ENCODE results near the gene ALG14. TPM values are rescaled to one million over a fixed set of nuclear protein-coding genes. Genes with fewer than 3 reads are reported as not detected.

The ALG14 gene
- polyA plus RNA-seq, 1 donor from 2014 or later, result 2.6 TPM

DNA sequence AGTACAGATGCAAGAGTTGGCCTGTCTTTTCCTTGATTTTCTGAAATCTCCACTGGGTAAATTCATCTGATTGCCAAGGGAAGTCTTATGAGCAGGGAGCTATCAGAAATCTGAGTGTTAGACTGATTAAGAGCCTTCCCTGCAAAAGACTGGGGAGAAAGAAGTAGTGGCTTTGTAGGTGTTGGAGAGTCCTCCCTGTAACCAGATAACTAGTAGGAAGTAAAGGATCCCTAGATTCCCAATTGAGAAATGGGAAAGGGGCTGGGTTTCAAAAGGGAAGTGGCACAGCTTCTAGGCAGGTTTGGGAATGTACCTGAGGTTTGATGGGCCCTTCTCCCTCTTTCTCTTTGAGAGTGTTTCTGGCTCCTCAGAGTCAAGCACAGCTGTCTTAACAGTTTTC is 46.5 kb upstream of the ALG14 start:
- Histone ChIP-seq H3K79me2 (replicated peaks; ENCODE audit: insufficient read depth, low read length) (no peaks in the 10 kb centered on the region), H3K9ac (ENCODE audit: low read length) (no peak overlapping the region), H4K20me1 (ENCODE audit: insufficient read depth) (no peaks in the 10 kb centered on the region), H3K36me3 (ENCODE audit: insufficient read depth, low read length) (no peaks in the 10 kb centered on the region), H3F3A (ENCODE audit: insufficient read depth, low read length, poor library complexity, severe bottlenecking) (peaks cover 5% of the 10 kb centered on the region), H3K9me2 (ENCODE audit: insufficient read depth, low read length) (no peaks in the 10 kb centered on the region), H3K27me3 (ENCODE audit: insufficient read depth, low read depth, low read length) (peaks cover 5% of the 10 kb centered on the region), H3K4me3 (ENCODE audit: low read length) (no peak overlapping the region), H3K9me3 (ENCODE audit: low read length) (no peaks in the 10 kb centered on the region), H2AFZ (ENCODE audit: low read depth, low read length) (no peak overlapping the region), H3K4me2 (ENCODE audit: low read length) (no peak overlapping the region), H3K27ac (ENCODE audit: low read length) (no peak overlapping the region)
- TF ChIP-seq EP300 (conservative IDR thresholded peaks at IDR 0.05; ENCODE audit: poor library complexity, severe bottlenecking), result no peak
- no peak for TF ChIP-seq CTCF (IDR thresholded peaks at IDR 0.05; ENCODE audit: poor library complexity, severe bottlenecking)
- no peak for TF ChIP-seq TAF1 (IDR thresholded peaks at IDR 0.05; ENCODE audit: low read depth)
- no peak for TF ChIP-seq EZH2 (IDR thresholded peaks at IDR 0.05; ENCODE audit: borderline replicate concordance, insufficient read depth, low read length, poor library complexity, severe bottlenecking)
- no peak for TF ChIP-seq MXI1 (conservative IDR thresholded peaks at IDR 0.05; ENCODE audit: poor library complexity, severe bottlenecking)
- no peak for TF ChIP-seq RAD21 (conservative IDR thresholded peaks at IDR 0.05)
- TF ChIP-seq, protein P1, sequence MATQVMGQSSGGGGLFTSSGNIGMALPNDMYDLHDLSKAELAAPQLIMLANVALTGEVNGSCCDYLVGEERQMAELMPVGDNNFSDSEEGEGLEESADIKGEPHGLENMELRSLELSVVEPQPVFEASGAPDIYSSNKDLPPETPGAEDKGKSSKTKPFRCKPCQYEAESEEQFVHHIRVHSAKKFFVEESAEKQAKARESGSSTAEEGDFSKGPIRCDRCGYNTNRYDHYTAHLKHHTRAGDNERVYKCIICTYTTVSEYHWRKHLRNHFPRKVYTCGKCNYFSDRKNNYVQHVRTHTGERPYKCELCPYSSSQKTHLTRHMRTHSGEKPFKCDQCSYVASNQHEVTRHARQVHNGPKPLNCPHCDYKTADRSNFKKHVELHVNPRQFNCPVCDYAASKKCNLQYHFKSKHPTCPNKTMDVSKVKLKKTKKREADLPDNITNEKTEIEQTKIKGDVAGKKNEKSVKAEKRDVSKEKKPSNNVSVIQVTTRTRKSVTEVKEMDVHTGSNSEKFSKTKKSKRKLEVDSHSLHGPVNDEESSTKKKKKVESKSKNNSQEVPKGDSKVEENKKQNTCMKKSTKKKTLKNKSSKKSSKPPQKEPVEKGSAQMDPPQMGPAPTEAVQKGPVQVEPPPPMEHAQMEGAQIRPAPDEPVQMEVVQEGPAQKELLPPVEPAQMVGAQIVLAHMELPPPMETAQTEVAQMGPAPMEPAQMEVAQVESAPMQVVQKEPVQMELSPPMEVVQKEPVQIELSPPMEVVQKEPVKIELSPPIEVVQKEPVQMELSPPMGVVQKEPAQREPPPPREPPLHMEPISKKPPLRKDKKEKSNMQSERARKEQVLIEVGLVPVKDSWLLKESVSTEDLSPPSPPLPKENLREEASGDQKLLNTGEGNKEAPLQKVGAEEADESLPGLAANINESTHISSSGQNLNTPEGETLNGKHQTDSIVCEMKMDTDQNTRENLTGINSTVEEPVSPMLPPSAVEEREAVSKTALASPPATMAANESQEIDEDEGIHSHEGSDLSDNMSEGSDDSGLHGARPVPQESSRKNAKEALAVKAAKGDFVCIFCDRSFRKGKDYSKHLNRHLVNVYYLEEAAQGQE (IDR thresholded peaks at IDR 0.05; ENCODE audit: borderline replicate concordance), result no peak
- no peak for TF ChIP-seq SMC3 (conservative IDR thresholded peaks at IDR 0.05; ENCODE audit: poor library complexity)
- no peak for TF ChIP-seq POLR2AphosphoS5 (IDR thresholded peaks at IDR 0.05)

DNA sequence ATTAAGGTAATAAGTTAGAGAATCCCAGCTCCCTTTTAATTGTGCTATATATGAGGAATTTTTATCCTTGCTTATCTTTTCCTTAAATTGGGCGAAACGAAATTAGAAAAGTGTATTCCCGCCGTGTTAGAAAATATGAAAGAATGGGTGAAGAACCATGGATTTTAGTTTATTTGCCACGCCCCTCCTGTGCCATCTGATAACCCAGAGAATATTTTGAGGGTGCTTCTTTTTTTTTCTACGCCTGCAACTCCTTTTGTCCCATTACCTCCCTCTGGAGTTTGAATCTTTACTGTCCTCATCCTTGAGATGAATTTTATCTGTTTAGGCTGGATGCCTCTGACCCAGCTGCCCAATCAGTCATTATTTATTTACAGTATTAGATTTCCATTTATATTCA is 46.0 kb upstream of the ALG14 start:
- TF ChIP-seq POLR2AphosphoS5 (IDR thresholded peaks at IDR 0.05) (no peak), MXI1 (conservative IDR thresholded peaks at IDR 0.05; ENCODE audit: poor library complexity, severe bottlenecking) (no peak), CTCF (IDR thresholded peaks at IDR 0.05; ENCODE audit: poor library complexity, severe bottlenecking) (no peak), TAF1 (IDR thresholded peaks at IDR 0.05; ENCODE audit: low read depth) (no peak), RAD21 (conservative IDR thresholded peaks at IDR 0.05) (no peak), SMC3 (conservative IDR thresholded peaks at IDR 0.05; ENCODE audit: poor library complexity) (no peak), EZH2 (IDR thresholded peaks at IDR 0.05; ENCODE audit: borderline replicate concordance, insufficient read depth, low read length, poor library complexity, severe bottlenecking) (no peak), EP300 (conservative IDR thresholded peaks at IDR 0.05; ENCODE audit: poor library complexity, severe bottlenecking) (no peak)
- TF ChIP-seq, protein P1 (IDR thresholded peaks at IDR 0.05; ENCODE audit: borderline replicate concordance), result no peak

More for the DNA sequence above, 46.0 kb upstream of the ALG14 start:
- no peak overlapping the region for H3K4me3 ChIP-seq (ENCODE audit: low read length)
- H3K79me2 ChIP-seq (replicated peaks; ENCODE audit: insufficient read depth, low read length), result no peaks in the 10 kb centered on the region
- no peaks in the 10 kb centered on the region for H3K9me3 ChIP-seq (ENCODE audit: low read length)
- no peaks in the 10 kb centered on the region for H3K9me2 ChIP-seq (ENCODE audit: insufficient read depth, low read length)
- peaks cover 5% of the 10 kb centered on the region for H3F3A ChIP-seq (ENCODE audit: insufficient read depth, low read length, poor library complexity, severe bottlenecking)
- H3K27me3 ChIP-seq (ENCODE audit: insufficient read depth, low read depth, low read length), result peaks cover 5% of the 10 kb centered on the region
- H2AFZ ChIP-seq (ENCODE audit: low read depth, low read length), result no peak overlapping the region
- H4K20me1 ChIP-seq (ENCODE audit: insufficient read depth), result no peaks in the 10 kb centered on the region
- no peak overlapping the region for H3K27ac ChIP-seq (ENCODE audit: low read length)
- no peak overlapping the region for H3K4me2 ChIP-seq (ENCODE audit: low read length)
- no peaks in the 10 kb centered on the region for H3K36me3 ChIP-seq (ENCODE audit: insufficient read depth, low read length)
- H3K9ac ChIP-seq (ENCODE audit: low read length), result no peak overlapping the region

Data from neural cell (in vitro differentiated cells).